Measurements from ENCODE around the gene PIP5KL1.
A peak's percentile ranks its signal among the peaks of the same experiment; 100 is the strongest.

The PIP5KL1 gene

DNA sequence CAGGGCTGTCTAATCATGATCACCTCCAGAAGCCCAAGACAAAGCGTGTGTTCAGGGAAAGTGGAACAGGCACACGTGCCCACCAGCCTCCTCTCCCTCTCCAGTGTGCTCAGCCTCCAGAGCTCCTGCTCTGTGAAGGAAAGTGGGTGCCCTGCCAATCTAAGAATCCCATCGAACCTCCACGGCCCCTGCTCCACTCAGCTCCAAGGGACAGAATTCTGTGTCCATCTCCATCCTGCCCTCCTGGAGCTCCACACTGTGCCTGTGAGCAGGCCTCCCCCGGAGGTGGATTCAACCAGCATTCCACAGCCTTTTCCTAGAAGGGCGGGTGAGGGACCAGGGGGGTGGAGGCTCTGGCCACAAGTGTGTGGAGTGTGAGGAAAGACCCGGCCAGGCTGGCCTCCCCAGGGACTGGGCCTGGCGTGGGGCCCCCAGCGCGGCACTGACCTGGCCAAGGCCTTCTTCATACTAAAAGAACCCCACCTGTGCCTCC is 44.2 kb upstream of the PIP5KL1 start:
- Histone ChIP-seq H3K9ac (no peak overlapping the region), H3K4me1 (ENCODE audit: low read depth, poor library complexity, severe bottlenecking) (peaks cover 87% of the 10 kb centered on the region), H3K27ac (no peak overlapping the region), H3K36me3 (ENCODE audit: insufficient read depth) (no peaks in the 10 kb centered on the region), H4K20me1 (ENCODE audit: insufficient read depth) (no peaks in the 10 kb centered on the region), H2AFZ (ENCODE audit: low read depth) (no peak overlapping the region), H3K27me3 (ENCODE audit: insufficient read depth, low read depth) (no peaks in the 10 kb centered on the region), H3K4me2 (no peak overlapping the region), H3K4me3 (IDR thresholded peaks at IDR 0.05; ENCODE audit: insufficient read depth, low read depth, low read length) (no peak overlapping the region), H3K79me2 (ENCODE audit: insufficient read depth, low read depth) (peaks cover 80% of the 10 kb centered on the region)
- TF ChIP-seq, protein P1, sequence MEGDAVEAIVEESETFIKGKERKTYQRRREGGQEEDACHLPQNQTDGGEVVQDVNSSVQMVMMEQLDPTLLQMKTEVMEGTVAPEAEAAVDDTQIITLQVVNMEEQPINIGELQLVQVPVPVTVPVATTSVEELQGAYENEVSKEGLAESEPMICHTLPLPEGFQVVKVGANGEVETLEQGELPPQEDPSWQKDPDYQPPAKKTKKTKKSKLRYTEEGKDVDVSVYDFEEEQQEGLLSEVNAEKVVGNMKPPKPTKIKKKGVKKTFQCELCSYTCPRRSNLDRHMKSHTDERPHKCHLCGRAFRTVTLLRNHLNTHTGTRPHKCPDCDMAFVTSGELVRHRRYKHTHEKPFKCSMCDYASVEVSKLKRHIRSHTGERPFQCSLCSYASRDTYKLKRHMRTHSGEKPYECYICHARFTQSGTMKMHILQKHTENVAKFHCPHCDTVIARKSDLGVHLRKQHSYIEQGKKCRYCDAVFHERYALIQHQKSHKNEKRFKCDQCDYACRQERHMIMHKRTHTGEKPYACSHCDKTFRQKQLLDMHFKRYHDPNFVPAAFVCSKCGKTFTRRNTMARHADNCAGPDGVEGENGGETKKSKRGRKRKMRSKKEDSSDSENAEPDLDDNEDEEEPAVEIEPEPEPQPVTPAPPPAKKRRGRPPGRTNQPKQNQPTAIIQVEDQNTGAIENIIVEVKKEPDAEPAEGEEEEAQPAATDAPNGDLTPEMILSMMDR (conservative IDR thresholded peaks at IDR 0.05; ENCODE audit: low read depth, low read length), result no peak

DNA sequence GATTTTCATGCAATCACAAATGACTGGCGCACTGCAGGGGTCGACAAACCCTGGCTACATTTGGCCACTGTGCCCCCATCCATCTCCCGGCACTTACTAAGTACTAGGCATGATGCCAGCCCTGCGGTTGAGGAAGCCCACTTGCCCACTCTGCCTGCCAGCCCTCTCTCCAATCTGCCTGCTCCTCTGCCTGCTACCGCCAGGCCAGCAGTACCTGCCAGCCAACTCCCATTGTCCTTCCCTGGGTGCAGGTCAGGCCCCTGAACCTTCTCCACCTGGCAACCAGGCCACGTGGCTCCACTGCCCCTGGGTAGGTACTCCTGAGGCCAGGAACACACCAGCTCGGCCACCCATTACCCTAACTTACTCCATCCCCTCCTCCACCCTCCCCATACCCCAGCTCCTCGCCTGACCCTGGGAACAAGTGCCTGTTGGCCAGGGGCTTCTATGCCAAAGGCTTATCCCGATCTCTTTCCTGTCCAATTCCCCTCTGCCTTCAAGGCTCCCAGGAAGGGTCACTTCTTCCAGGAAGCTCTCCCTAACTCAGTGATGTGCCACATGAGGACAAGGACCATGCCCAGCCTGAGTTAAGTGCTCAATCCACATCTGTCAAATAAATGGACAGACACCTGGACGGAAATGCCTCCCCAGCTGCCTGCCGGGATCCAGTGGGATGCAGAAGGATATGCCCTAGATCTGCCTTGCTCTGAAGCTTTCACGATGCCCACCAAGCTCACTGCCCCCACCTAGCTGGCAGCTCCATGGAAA is 43.6 kb upstream of the PIP5KL1 start:
- peaks cover 80% of the 10 kb centered on the region for H3K79me2 ChIP-seq (ENCODE audit: insufficient read depth, low read depth)
- no peaks in the 10 kb centered on the region for H4K20me1 ChIP-seq (ENCODE audit: insufficient read depth)
- no peaks in the 10 kb centered on the region for H3K36me3 ChIP-seq (ENCODE audit: insufficient read depth)
- no peaks in the 10 kb centered on the region for H3K27me3 ChIP-seq (ENCODE audit: insufficient read depth, low read depth)
- no peak overlapping the region for H2AFZ ChIP-seq (ENCODE audit: low read depth)
- H3K4me2 ChIP-seq, result no peak overlapping the region; the same call in 1 of the 2 replicates
- peak overlapping the region; percentile 82; the same call in 1 of the 2 replicates for H3K27ac ChIP-seq
- peaks cover 93% of the 10 kb centered on the region for H3K4me1 ChIP-seq (ENCODE audit: low read depth, poor library complexity, severe bottlenecking)
- H3K9ac ChIP-seq, result no peak overlapping the region
- TF ChIP-seq, protein P1 (conservative IDR thresholded peaks at IDR 0.05; ENCODE audit: low read depth, low read length), result no peak
- H3K4me3 ChIP-seq (IDR thresholded peaks at IDR 0.05; ENCODE audit: insufficient read depth, low read depth, low read length), result no peak overlapping the region

DNA sequence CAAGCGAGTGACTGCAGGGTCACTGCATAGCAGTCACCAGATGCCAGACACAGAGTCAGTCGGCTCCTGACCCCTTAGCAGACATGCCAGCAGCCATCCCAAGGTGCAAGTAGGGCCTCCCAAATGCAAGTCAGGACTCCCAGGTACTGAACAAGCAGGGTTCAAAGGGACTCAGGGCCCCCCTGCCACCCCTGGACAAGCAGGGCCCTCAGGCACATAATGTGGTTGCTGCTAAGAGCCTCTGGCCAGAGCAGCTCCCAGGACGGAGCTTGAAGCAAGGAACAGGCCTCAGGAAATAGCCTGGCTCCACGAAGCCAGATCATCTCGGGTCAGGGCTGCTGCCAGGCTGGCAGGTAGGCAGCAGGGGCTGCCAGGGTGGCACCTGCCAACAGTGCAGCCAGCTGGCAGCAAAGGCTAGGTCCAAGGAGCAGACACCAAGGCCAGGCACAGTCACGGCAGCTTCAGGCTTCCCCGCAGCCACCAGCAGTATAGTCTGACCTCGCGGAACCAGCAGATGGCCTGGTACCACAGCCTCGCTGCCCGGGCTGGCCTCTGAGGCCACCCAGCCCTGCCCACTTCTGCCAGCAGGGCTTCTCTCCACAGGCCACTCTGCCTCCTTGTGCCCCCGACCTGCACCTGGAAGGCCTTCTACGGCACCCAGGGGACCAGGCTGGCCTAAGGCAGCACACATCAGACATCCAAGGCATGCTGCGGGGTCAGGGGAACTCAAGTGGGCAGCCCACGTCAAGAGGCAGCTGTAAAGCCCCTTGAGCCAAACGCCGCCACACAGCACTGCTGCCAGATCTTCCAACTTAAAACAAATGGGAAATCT is 42.8 kb upstream of the PIP5KL1 start:
- peaks cover 79% of the 10 kb centered on the region for H3K79me2 ChIP-seq (ENCODE audit: insufficient read depth, low read depth)
- H2AFZ ChIP-seq (ENCODE audit: low read depth), result no peak overlapping the region
- peak overlapping the region; percentile 88; the same call in 1 of the 2 replicates for H3K4me2 ChIP-seq
- no peak overlapping the region for H3K4me3 ChIP-seq (IDR thresholded peaks at IDR 0.05; ENCODE audit: insufficient read depth, low read depth, low read length)
- peak overlapping the region; percentile 82; the same call in 1 of the 2 replicates for H3K27ac ChIP-seq
- no peaks in the 10 kb centered on the region for H4K20me1 ChIP-seq (ENCODE audit: insufficient read depth)
- H3K4me1 ChIP-seq (ENCODE audit: low read depth, poor library complexity, severe bottlenecking), result peaks cover 94% of the 10 kb centered on the region
- no peak overlapping the region; the same call in 1 of the 2 replicates for H3K9ac ChIP-seq
- H3K27me3 ChIP-seq (ENCODE audit: insufficient read depth, low read depth), result no peaks in the 10 kb centered on the region
- TF ChIP-seq, protein P1 (conservative IDR thresholded peaks at IDR 0.05; ENCODE audit: low read depth, low read length), result no peak
- no peaks in the 10 kb centered on the region for H3K36me3 ChIP-seq (ENCODE audit: insufficient read depth)

DNA sequence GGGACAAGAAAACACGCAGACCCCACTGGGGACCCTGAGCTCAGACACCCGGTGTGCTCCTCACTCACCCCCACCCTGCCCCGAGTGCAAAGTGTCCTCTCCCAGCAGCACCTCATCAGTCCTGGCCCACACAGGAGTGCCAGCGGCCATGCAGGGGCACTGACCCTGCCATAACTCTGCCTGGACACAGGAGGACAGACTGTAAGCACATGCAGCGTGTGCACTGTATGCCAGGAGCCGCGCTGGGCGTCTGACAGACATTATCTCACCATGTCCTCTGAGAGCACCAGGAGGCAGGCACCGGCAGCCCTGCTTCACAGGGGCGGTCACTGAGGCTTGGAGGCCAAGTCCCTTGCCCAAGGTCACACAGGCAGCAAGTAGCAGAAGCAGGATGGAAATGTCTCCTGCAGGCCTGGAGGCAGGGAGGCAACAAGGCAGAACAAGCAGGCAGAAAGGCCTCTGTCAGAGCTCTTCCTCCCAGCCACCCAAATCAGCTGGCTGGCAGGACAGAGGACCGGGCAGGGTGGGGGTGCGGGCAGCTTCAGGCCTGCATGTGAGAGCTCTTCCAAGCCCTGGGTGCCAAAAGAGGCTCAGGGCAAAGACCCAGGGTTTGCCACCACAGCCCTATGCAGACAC is 41.8 kb upstream of the PIP5KL1 start:
- Histone ChIP-seq H4K20me1 (ENCODE audit: insufficient read depth) (no peaks in the 10 kb centered on the region), H3K27ac (peak overlapping the region; percentile 82)

More for the DNA sequence above, 41.8 kb upstream of the PIP5KL1 start:
- Histone ChIP-seq H3K4me1 (ENCODE audit: low read depth, poor library complexity, severe bottlenecking) (peaks cover 94% of the 10 kb centered on the region), H3K79me2 (ENCODE audit: insufficient read depth, low read depth) (peaks cover 72% of the 10 kb centered on the region), H3K9ac (peak overlapping the region; percentile 41; the same call in 1 of the 2 replicates), H2AFZ (ENCODE audit: low read depth) (no peak overlapping the region), H3K36me3 (ENCODE audit: insufficient read depth) (no peaks in the 10 kb centered on the region), H3K27me3 (ENCODE audit: insufficient read depth, low read depth) (no peaks in the 10 kb centered on the region), H3K4me2 (peak overlapping the region; percentile 88), H3K4me3 (IDR thresholded peaks at IDR 0.05; ENCODE audit: insufficient read depth, low read depth, low read length) (no peak overlapping the region)
- TF ChIP-seq, protein P1 (conservative IDR thresholded peaks at IDR 0.05; ENCODE audit: low read depth, low read length), result no peak
